Measurements from ENCODE around the gene GALM.
"Not testable (repeated sequence)": the region's sequence is repeated elsewhere in the genome, so short reads cannot be mapped to it uniquely, and the experiment has no call there.

Gene GALM

GRCh38 chr2:38665854-38666555 is at the start of gene GALM:
TSS of gene GALM (plus strand) at chr2:38666114. CDS start at chr2:38666162, 48 bp downstream.
- in situ Hi-C loops (cut with MboI; ENCODE audit: low sequenced_read_pairs): no loop called here

GRCh38 chr2:38617301-38617700 is 48.6 kb upstream of the GALM start:
- in situ Hi-C loops (cut with MboI; ENCODE audit: low sequenced_read_pairs): no loop called here

GRCh38 chr2:38619458-38620164 is 46.3 kb upstream of the GALM start:
- in situ Hi-C loops (cut with MboI; ENCODE audit: low sequenced_read_pairs): no loop called here

GRCh38 chr2:38620282-38620977 is 45.5 kb upstream of the GALM start:
- in situ Hi-C loops (cut with MboI; ENCODE audit: low sequenced_read_pairs): no loop called here

- in situ Hi-C loops (cut with MboI; ENCODE audit: low sequenced_read_pairs): no loop called here
These were observed 44.9 kb upstream of the GALM start for GRCh38 chr2:38621018-38621417.

GRCh38 chr2:38622210-38622609 is 43.7 kb upstream of the GALM start:
- in situ Hi-C loops (cut with MboI; ENCODE audit: low sequenced_read_pairs): no loop called here

GRCh38 chr2:38626326-38627035 is 39.4 kb upstream of the GALM start:
- in situ Hi-C loops (cut with MboI; ENCODE audit: low sequenced_read_pairs): no loop called here

- in situ Hi-C loops (cut with MboI; ENCODE audit: low sequenced_read_pairs): no loop called here
These were observed 38.5 kb upstream of the GALM start for GRCh38 chr2:38627391-38627790.

GRCh38 chr2:38629684-38630083 is 36.2 kb upstream of the GALM start:
- in situ Hi-C loops (cut with MboI; ENCODE audit: low sequenced_read_pairs): no loop called here

GRCh38 chr2:38631976-38632375 is 33.9 kb upstream of the GALM start:
- in situ Hi-C loops (cut with MboI; ENCODE audit: low sequenced_read_pairs): no loop called here

- in situ Hi-C loops (cut with MboI; ENCODE audit: low sequenced_read_pairs): no loop called here
These were observed 32.9 kb upstream of the GALM start for GRCh38 chr2:38632980-38633379.

GRCh38 chr2:38633895-38634294 is 32.0 kb upstream of the GALM start:
- in situ Hi-C loops (cut with MboI; ENCODE audit: low sequenced_read_pairs): no loop called here

GRCh38 chr2:38634684-38635083 is 31.2 kb upstream of the GALM start:
- in situ Hi-C loops (cut with MboI; ENCODE audit: low sequenced_read_pairs): no loop called here

- in situ Hi-C loops (cut with MboI; ENCODE audit: low sequenced_read_pairs): no loop called here
These were observed 30.8 kb upstream of the GALM start for GRCh38 chr2:38635139-38635538.

GRCh38 chr2:38636069-38636468 is 29.8 kb upstream of the GALM start:
- in situ Hi-C loops (cut with MboI; ENCODE audit: low sequenced_read_pairs): no loop called here

- in situ Hi-C loops (cut with MboI; ENCODE audit: low sequenced_read_pairs): not testable (repeated sequence)
These were observed 23.4 kb upstream of the GALM start for GRCh38 chr2:38642373-38643017.

GRCh38 chr2:38643021-38643671 is 22.8 kb upstream of the GALM start:
- in situ Hi-C loops (cut with MboI; ENCODE audit: low sequenced_read_pairs): no loop called here

- in situ Hi-C loops (cut with MboI; ENCODE audit: low sequenced_read_pairs): not testable (repeated sequence)
These were observed 22.0 kb upstream of the GALM start for GRCh38 chr2:38643683-38644511.

- in situ Hi-C loops (cut with MboI; ENCODE audit: low sequenced_read_pairs): no loop called here
These were observed 17.7 kb upstream of the GALM start for GRCh38 chr2:38648107-38648761.

Measured in HL-60/S4 (cell line).